ENCODE measurements around the gene PLBD2. TPM values are rescaled to one million over a fixed set of nuclear protein-coding genes. Genes with fewer than 3 reads are reported as not detected.

Gene PLBD2
- total RNA-seq, 1 experiment from 2014 or later = 36.8 TPM

DNA sequence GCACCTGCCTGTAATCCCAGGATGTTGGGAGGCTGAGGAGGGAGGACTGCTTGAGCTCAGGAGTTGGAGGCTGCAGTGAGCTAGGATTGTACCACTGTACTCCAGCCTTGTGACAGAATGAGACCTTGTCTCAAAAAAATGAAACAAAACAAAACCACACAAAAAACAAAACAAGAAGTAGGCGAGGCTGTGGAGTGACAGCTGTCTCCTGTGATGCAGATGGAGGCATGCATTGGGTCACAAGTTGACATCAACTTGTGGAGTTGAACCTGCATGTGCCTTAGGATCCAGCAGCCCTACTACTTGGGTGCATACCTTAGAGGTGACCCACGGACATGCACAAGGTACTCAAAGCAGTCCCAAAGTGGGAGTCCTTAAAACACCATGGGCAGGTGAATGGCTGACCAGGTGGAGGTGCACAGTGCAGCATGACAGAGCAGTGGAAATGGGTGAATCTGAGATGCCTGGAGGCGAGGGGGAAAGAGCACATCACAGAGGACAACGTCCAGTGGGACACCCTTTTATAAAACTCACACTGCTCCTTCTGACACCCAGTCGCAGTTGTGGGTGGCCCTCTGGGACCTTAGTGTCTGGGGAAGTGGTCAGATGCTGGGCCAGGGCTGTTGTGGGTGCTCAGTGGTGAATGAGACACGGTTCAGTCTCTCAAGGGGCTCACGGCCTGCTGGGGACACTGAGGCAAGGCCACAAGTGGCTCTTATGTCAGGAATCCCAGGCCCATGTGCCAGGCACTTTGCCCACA, 12.7 kb downstream of the PLBD2 start:
- POLR2A ChIA-PET (ENCODE audit: low non-redundant PET) = no interaction called here
- H3K9me3 ChIP-seq (ENCODE audit: low read depth, low read length, poor library complexity, severe bottlenecking) = no peaks in the 10 kb centered on the region
- no peaks in the 10 kb centered on the region for H3K27me3 ChIP-seq (replicated peaks; ENCODE audit: insufficient read depth, low read depth, low read length, poor library complexity)
- no peak overlapping the region for H3K4me3 ChIP-seq (ENCODE audit: low read depth, low read length, poor library complexity, severe bottlenecking)
- H3K27ac ChIP-seq (ENCODE audit: low read depth, low read length, poor library complexity, severe bottlenecking) = no peak overlapping the region
- intact Hi-C loops (cut with micrococcal nuclease; ENCODE audit: unreplicated experiment) = no loop called here
- TF ChIP-seq, protein P1, sequence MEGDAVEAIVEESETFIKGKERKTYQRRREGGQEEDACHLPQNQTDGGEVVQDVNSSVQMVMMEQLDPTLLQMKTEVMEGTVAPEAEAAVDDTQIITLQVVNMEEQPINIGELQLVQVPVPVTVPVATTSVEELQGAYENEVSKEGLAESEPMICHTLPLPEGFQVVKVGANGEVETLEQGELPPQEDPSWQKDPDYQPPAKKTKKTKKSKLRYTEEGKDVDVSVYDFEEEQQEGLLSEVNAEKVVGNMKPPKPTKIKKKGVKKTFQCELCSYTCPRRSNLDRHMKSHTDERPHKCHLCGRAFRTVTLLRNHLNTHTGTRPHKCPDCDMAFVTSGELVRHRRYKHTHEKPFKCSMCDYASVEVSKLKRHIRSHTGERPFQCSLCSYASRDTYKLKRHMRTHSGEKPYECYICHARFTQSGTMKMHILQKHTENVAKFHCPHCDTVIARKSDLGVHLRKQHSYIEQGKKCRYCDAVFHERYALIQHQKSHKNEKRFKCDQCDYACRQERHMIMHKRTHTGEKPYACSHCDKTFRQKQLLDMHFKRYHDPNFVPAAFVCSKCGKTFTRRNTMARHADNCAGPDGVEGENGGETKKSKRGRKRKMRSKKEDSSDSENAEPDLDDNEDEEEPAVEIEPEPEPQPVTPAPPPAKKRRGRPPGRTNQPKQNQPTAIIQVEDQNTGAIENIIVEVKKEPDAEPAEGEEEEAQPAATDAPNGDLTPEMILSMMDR (conservative IDR thresholded peaks at IDR 0.05; ENCODE audit: low read depth, low read length) = no peak
- no peak for TF ChIP-seq EZH2 (IDR thresholded peaks at IDR 0.05; ENCODE audit: borderline replicate concordance, low read depth, low read length, poor library complexity, severe bottlenecking)
- DNase-seq (ENCODE audit: low spot score) = no peak
- CTCF ChIA-PET = no interaction called here
- BruUV-seq (replicated peaks) = no TSS peak
- H3K36me3 ChIP-seq (ENCODE audit: insufficient read depth, low read length, poor library complexity, severe bottlenecking) = no peaks in the 10 kb centered on the region
- H3K4me1 ChIP-seq (ENCODE audit: insufficient read depth, low read length, poor library complexity, severe bottlenecking) = no peaks in the 10 kb centered on the region

DNA sequence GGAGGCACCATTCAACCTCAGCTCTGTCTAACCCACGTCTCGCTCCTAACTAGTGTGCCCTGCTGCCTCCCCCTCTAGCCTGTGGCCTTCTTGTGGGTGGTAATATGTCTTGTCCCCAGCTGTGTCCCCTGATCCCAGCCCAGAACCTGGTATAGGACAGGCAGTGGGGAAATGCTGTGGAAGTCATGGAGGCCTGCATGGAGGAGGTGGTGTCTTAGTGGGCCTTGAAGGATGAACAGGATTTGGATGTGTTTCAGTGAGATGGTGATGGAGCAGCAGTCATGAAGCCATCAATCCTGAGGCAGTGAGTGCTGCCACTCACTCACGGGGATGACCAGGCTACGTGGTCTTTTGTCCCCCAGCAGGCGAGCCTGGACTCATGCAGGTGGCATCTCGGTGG, 13.4 kb downstream of the PLBD2 start:
- Histone ChIP-seq H3K27ac (ENCODE audit: low read depth, low read length, poor library complexity, severe bottlenecking) (no peak overlapping the region), H3K36me3 (ENCODE audit: insufficient read depth, low read length, poor library complexity, severe bottlenecking) (no peaks in the 10 kb centered on the region), H3K4me1 (ENCODE audit: insufficient read depth, low read length, poor library complexity, severe bottlenecking) (no peaks in the 10 kb centered on the region), H3K4me3 (ENCODE audit: low read depth, low read length, poor library complexity, severe bottlenecking) (no peak overlapping the region), H3K27me3 (replicated peaks; ENCODE audit: insufficient read depth, low read depth, low read length, poor library complexity) (no peaks in the 10 kb centered on the region), H3K9me3 (ENCODE audit: low read depth, low read length, poor library complexity, severe bottlenecking) (no peaks in the 10 kb centered on the region)
- POLR2A ChIA-PET (ENCODE audit: low non-redundant PET) = no interaction called here
- BruUV-seq (replicated peaks) = no TSS peak
- intact Hi-C loops (cut with micrococcal nuclease; ENCODE audit: unreplicated experiment) = no loop called here
- TF ChIP-seq EZH2 (IDR thresholded peaks at IDR 0.05; ENCODE audit: borderline replicate concordance, low read depth, low read length, poor library complexity, severe bottlenecking) = no peak
- TF ChIP-seq, protein P1 (conservative IDR thresholded peaks at IDR 0.05; ENCODE audit: low read depth, low read length) = no peak
- no peak for DNase-seq (ENCODE audit: low spot score)
- CTCF ChIA-PET = no interaction called here

DNA sequence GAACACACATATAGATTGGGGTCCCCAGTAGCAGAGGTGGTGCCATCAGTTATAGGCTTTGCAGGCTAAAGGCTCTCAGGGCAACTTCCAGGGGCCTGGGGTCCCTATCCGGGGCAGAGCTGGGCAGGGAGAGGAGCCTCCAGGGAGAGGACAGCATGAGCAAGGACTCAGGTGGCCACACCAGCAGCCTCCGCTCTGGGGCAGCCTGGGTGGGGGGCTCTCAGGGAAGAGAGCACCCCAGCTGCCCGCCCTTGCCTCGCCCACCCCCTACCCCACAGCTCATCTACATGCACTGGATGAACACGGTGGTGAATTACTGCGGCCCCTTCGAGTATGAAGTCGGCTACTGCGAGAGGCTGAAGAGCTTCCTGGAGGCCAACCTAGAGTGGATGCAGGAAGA, 14.0 kb downstream of the PLBD2 start:
- CTCF ChIA-PET = no interaction called here
- DNase-seq (ENCODE audit: low spot score) = no peak
- TF ChIP-seq EZH2 (IDR thresholded peaks at IDR 0.05; ENCODE audit: borderline replicate concordance, low read depth, low read length, poor library complexity, severe bottlenecking) = no peak
- TF ChIP-seq, protein P1 (conservative IDR thresholded peaks at IDR 0.05; ENCODE audit: low read depth, low read length) = no peak
- POLR2A ChIA-PET (ENCODE audit: low non-redundant PET) = no interaction called here
- intact Hi-C loops (cut with micrococcal nuclease; ENCODE audit: unreplicated experiment) = no loop called here
- no peak overlapping the region for H3K4me3 ChIP-seq (ENCODE audit: low read depth, low read length, poor library complexity, severe bottlenecking)
- H3K27me3 ChIP-seq (replicated peaks; ENCODE audit: insufficient read depth, low read depth, low read length, poor library complexity) = no peaks in the 10 kb centered on the region
- H3K27ac ChIP-seq (ENCODE audit: low read depth, low read length, poor library complexity, severe bottlenecking) = no peak overlapping the region
- no peaks in the 10 kb centered on the region for H3K9me3 ChIP-seq (ENCODE audit: low read depth, low read length, poor library complexity, severe bottlenecking)
- H3K4me1 ChIP-seq (ENCODE audit: insufficient read depth, low read length, poor library complexity, severe bottlenecking) = no peaks in the 10 kb centered on the region
- no TSS peak for BruUV-seq (replicated peaks)
- H3K36me3 ChIP-seq (ENCODE audit: insufficient read depth, low read length, poor library complexity, severe bottlenecking) = no peaks in the 10 kb centered on the region

All from A673 (cell line).